ENCODE measurements around the gene PTPN22.

DNA sequence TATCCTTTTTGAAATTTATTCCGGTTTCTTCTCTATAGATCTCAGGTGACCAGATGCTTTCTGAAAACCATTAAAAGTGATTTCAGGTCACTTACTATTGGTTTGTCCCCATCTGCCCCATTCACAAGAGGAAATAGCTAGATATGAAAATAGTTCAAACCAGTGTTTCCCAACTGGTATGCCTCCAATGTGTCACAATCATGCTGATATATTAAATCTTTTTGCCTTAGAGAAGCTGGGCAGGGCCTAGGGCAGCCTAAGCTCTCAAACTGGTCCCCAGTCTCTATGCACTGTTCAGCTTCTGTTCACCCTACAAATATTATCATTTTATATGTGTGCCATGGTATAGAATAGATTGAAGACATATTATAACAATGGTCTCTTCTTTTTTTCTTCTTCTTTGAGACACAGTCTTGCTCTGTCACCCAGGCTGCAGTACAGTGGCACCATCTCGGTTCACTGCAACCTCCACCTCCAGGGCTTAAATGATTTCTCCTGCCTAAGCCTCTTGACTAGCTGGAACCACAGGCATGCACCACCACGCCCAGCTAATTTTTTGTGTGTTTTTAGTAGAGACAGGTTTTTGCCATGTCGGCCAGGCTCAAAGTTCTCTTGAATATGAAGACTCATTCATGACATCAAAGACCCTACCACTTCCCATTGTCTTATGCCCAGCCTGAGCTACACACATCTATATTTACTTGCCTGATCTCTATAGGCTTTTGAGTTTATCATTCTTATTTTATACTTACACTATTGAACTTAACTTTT, 15.7 kb downstream of the PTPN22 start:
- TF ChIP-seq, protein P1, sequence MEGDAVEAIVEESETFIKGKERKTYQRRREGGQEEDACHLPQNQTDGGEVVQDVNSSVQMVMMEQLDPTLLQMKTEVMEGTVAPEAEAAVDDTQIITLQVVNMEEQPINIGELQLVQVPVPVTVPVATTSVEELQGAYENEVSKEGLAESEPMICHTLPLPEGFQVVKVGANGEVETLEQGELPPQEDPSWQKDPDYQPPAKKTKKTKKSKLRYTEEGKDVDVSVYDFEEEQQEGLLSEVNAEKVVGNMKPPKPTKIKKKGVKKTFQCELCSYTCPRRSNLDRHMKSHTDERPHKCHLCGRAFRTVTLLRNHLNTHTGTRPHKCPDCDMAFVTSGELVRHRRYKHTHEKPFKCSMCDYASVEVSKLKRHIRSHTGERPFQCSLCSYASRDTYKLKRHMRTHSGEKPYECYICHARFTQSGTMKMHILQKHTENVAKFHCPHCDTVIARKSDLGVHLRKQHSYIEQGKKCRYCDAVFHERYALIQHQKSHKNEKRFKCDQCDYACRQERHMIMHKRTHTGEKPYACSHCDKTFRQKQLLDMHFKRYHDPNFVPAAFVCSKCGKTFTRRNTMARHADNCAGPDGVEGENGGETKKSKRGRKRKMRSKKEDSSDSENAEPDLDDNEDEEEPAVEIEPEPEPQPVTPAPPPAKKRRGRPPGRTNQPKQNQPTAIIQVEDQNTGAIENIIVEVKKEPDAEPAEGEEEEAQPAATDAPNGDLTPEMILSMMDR (IDR thresholded peaks at IDR 0.05), result no peak
- no peak for TF ChIP-seq ZFX (IDR thresholded peaks at IDR 0.05; ENCODE audit: borderline replicate concordance)

Data from 22Rv1 (cell line).